HG03520 (cell line): ENCODE data around the gene TRIAP1.

Experiments
- ATAC-seq: cut with Tn5 transposase; IDR thresholded peaks from one replicate; pipeline ENCODE4 v1.9.1; 2021; ENCODE audit warnings: mild to moderate bottlenecking, moderate library complexity; ENCODE audit not compliant: unreplicated experiment

TRIAP1 gene

GRCh38 chr12:120432772-120433525, 13.2 kb downstream of the TRIAP1 start:
- ATAC-seq = no peak

- no peak for ATAC-seq
Measured at GRCh38 chr12:120429368-120429767, 16.8 kb downstream of the TRIAP1 start.

- ATAC-seq = no peak
Measured at GRCh38 chr12:120428597-120429229, 17.5 kb downstream of the TRIAP1 start.

GRCh38 chr12:120425797-120426196, 20.4 kb downstream of the TRIAP1 start:
- ATAC-seq = no peak

- ATAC-seq = no peak
Measured at GRCh38 chr12:120422892-120423456, 23.2 kb downstream of the TRIAP1 start.

GRCh38 chr12:120421701-120422100, 24.5 kb downstream of the TRIAP1 start:
- no peak for ATAC-seq

- no peak for ATAC-seq
Measured at GRCh38 chr12:120417917-120418580, 28.1 kb downstream of the TRIAP1 start.

GRCh38 chr12:120416490-120417216, 29.5 kb downstream of the TRIAP1 start:
- ATAC-seq = no peak

- ATAC-seq = no peak
Measured at GRCh38 chr12:120413901-120414695, 32.1 kb downstream of the TRIAP1 start.

- no peak for ATAC-seq
Measured at GRCh38 chr12:120412421-120412820, 33.8 kb downstream of the TRIAP1 start.

GRCh38 chr12:120408771-120409170, 37.4 kb downstream of the TRIAP1 start:
- no peak for ATAC-seq

GRCh38 chr12:120406553-120406952, 39.6 kb downstream of the TRIAP1 start:
- ATAC-seq = no peak

- no peak for ATAC-seq
Measured at GRCh38 chr12:120406069-120406468, 40.1 kb downstream of the TRIAP1 start.

GRCh38 chr12:120404271-120404670, 41.9 kb downstream of the TRIAP1 start:
- no peak for ATAC-seq

- ATAC-seq = no peak
Measured at GRCh38 chr12:120403869-120404268, 42.3 kb downstream of the TRIAP1 start.

GRCh38 chr12:120402217-120402616, 44.0 kb downstream of the TRIAP1 start:
- no peak for ATAC-seq

- ATAC-seq = no peak
Measured at GRCh38 chr12:120399531-120399930, 46.7 kb downstream of the TRIAP1 start.

- ATAC-seq = no peak
Measured at GRCh38 chr12:120397824-120398540, 48.2 kb downstream of the TRIAP1 start.
